ENCODE results near the gene BRD8. TPM values are rescaled to one million over a fixed set of nuclear protein-coding genes. Genes with fewer than 3 reads are reported as not detected.

The BRD8 gene
- total and polyA plus RNA-seq, 4 donors, result 23.3 to 80.1 (median 33.5) TPM

DNA sequence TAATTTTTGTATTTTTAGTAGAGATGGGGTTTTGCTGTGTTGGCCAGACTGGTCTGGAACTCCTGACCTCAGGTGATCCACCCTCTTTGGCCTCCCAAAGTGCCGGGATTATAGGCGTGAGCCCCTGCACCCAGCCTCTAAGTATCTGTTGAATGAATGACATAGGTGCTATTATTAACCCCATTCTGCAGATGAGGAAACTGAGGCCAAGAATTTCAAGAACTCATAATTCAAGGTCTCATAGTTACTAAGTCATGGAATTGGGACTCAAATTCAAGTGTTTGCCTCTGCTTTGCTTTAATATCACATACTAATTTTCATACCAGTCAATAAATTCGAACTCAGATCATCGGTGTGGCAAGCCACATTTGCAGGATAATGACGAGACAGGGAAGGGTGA, 2.4 kb upstream of the BRD8 start:
- DNase-seq (no peak), ATAC-seq (ENCODE audit: insufficient read depth, low FRiP score) (no peak)
- Histone ChIP-seq H3K27me3 (ENCODE audit: control insufficient read depth in 3 of 3, insufficient read depth in 3 of 3, low read length in 2 of 3) (no peaks in the 10 kb centered on the region), H3K9ac (ENCODE audit: insufficient read depth in 1 of 2, low read length in 2 of 2) (no peak overlapping the region), H3K9me3 (ENCODE audit: control insufficient read depth in 4 of 4, insufficient read depth in 3 of 4, low read length in 3 of 4) (no peaks in the 10 kb centered on the region), H3K36me3 (ENCODE audit: control insufficient read depth in 4 of 4, insufficient read depth in 4 of 4, low read length in 4 of 4) (peaks cover 11 to 41% (median 22%) of the 10 kb centered on the region in 4 donors), H3K4me3 (no peak overlapping the region), H3K4me1 (ENCODE audit: control insufficient read depth in 5 of 5, insufficient read depth in 5 of 5, low read length in 5 of 5) (peaks cover 0 to 25% (median 3%) of the 10 kb centered on the region in 5 donors), H3K27ac (ENCODE audit: low read depth in 1 of 2, low read length in 1 of 2) (no peak overlapping the region)
- TF ChIP-seq, protein P1, sequence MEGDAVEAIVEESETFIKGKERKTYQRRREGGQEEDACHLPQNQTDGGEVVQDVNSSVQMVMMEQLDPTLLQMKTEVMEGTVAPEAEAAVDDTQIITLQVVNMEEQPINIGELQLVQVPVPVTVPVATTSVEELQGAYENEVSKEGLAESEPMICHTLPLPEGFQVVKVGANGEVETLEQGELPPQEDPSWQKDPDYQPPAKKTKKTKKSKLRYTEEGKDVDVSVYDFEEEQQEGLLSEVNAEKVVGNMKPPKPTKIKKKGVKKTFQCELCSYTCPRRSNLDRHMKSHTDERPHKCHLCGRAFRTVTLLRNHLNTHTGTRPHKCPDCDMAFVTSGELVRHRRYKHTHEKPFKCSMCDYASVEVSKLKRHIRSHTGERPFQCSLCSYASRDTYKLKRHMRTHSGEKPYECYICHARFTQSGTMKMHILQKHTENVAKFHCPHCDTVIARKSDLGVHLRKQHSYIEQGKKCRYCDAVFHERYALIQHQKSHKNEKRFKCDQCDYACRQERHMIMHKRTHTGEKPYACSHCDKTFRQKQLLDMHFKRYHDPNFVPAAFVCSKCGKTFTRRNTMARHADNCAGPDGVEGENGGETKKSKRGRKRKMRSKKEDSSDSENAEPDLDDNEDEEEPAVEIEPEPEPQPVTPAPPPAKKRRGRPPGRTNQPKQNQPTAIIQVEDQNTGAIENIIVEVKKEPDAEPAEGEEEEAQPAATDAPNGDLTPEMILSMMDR (IDR thresholded peaks at IDR 0.05; ENCODE audit: control extremely low read depth, extremely low read depth), result no peak
- 94 to 97% methylated on average over 5 of the region's 5 CpGs for WGBS, 2 donors

- ATAC-seq (ENCODE audit: insufficient read depth, low FRiP score) (no peak), DNase-seq (peak in 2 of 3 donors; percentile 79 to 82)
- 72 to 74% methylated on average over 5 of the region's 5 CpGs for WGBS, 2 donors
- no peak overlapping the region for H3K9ac ChIP-seq (ENCODE audit: insufficient read depth in 1 of 2, low read length in 2 of 2)
- H3K4me3 ChIP-seq, result no peak overlapping the region
- H3K36me3 ChIP-seq (ENCODE audit: control insufficient read depth in 4 of 4, insufficient read depth in 4 of 4, low read length in 4 of 4), result peaks cover 10 to 43% (median 24%) of the 10 kb centered on the region in 4 donors
- H3K9me3 ChIP-seq (ENCODE audit: control insufficient read depth in 4 of 4, insufficient read depth in 3 of 4, low read length in 3 of 4), result no peaks in the 10 kb centered on the region
- H3K4me1 ChIP-seq (ENCODE audit: control insufficient read depth in 5 of 5, insufficient read depth in 5 of 5, low read length in 5 of 5), result peaks cover 0 to 25% (median 3%) of the 10 kb centered on the region in 5 donors
- TF ChIP-seq, protein P1 (IDR thresholded peaks at IDR 0.05; ENCODE audit: control extremely low read depth, extremely low read depth), result peak; percentile 7
- H3K27me3 ChIP-seq (ENCODE audit: control insufficient read depth in 3 of 3, insufficient read depth in 3 of 3, low read length in 2 of 3), result no peaks in the 10 kb centered on the region
- H3K27ac ChIP-seq (ENCODE audit: low read depth in 1 of 2, low read length in 1 of 2), result no peak overlapping the region
These were observed 1.9 kb upstream of the BRD8 start for GRCh38 chr5:138180183-138180782.

- ATAC-seq (ENCODE audit: insufficient read depth, low FRiP score) (no peak), DNase-seq (no peak)
- TF ChIP-seq, protein P1 (IDR thresholded peaks at IDR 0.05; ENCODE audit: control extremely low read depth, extremely low read depth), result no peak
- Histone ChIP-seq H3K36me3 (ENCODE audit: control insufficient read depth in 4 of 4, insufficient read depth in 4 of 4, low read length in 4 of 4) (peaks cover 9 to 49% (median 23%) of the 10 kb centered on the region in 4 donors), H3K4me1 (ENCODE audit: control insufficient read depth in 5 of 5, insufficient read depth in 5 of 5, low read length in 5 of 5) (peaks cover 0 to 25% (median 3%) of the 10 kb centered on the region in 5 donors), H3K9ac (ENCODE audit: insufficient read depth in 1 of 2, low read length in 2 of 2) (peak overlapping the region; percentile 44 to 50), H3K4me3 (no peak overlapping the region), H3K9me3 (ENCODE audit: control insufficient read depth in 4 of 4, insufficient read depth in 3 of 4, low read length in 3 of 4) (no peaks in the 10 kb centered on the region), H3K27ac (ENCODE audit: low read depth in 1 of 2, low read length in 1 of 2) (no peak overlapping the region), H3K27me3 (ENCODE audit: control insufficient read depth in 3 of 3, insufficient read depth in 3 of 3, low read length in 2 of 3) (no peaks in the 10 kb centered on the region)
- WGBS, 2 donors, result 2% methylated on average over 23 of the region's 23 CpGs
These were observed 937 bp upstream of the BRD8 start for GRCh38 chr5:138179277-138179857.

Measured in lung (tissue), 12 donors.